HPDE6-E6E7 (cell line): ENCODE data around the gene EHMT1.
"Not testable (repeated sequence)": the region's sequence is repeated elsewhere in the genome, so short reads cannot be mapped to it uniquely, and the experiment has no call there.

Experiments
- DNase-seq: peaks from one replicate; pipeline ENCODE4 v3.0.0; 2011; ENCODE audit warnings: missing footprints; ENCODE audit errors: extremely low spot score

Gene EHMT1

GRCh38 chr9:137885121-137885520, 266.3 kb downstream of the EHMT1 start:
- not testable (repeated sequence) for DNase-seq
